ENCODE results near the gene CACUL1.

Gene CACUL1

DNA sequence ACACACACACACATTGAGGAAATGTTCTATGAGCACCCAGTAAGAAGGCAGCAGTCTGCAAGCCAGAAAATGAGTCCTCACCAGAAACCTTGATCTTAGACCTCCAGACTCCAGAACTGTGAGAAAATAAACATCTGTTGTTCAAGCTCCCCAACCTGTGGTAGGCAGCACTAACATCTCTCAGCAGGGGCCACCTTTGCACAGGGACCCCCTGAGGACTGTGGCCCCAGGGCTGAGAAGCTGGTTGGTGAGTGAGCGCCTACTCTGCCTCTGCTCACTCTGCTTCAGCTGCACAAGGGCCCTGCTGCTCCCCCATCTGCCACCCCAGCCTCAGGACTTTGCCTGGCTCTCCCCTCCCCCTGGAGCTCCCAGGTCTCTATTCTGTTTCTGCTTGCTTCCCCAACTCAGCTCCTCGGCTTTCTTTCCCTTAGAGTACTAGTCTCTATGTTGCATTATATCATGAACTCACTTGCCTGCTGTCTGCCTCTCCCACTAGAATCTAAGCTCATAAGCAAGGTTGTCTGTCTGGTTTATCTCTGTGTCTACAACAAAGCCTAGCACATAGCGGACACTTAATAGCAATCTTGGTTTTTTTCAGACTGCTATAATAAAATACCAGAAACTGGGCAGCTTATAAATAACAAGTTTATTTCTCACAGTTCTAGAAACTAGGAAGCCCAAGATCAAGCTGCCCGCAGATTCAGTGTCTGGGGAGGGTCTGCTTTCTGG, 118.9 kb downstream of the CACUL1 start:
- no peak for DNase-seq

DNA sequence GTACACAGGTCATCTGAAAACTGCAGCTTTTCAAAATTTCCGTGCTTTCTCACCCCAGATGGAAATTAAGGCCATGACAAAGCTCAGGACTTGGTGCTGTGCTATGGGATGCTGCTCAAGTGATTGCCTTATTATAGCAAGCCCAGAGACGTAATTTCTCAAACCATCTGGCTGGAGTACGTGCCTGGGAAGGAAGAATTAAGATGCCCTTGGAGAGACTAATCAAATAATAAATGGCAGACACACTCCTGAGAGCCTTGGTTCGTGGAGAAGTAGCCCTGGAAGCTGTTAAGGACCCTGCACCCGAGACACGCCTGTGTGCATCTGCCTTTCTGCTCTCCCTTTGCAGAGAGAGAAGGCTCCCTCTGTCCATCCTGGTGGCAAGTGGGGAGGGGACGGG, 121.0 kb downstream of the CACUL1 start:
- no peak for DNase-seq

DNA sequence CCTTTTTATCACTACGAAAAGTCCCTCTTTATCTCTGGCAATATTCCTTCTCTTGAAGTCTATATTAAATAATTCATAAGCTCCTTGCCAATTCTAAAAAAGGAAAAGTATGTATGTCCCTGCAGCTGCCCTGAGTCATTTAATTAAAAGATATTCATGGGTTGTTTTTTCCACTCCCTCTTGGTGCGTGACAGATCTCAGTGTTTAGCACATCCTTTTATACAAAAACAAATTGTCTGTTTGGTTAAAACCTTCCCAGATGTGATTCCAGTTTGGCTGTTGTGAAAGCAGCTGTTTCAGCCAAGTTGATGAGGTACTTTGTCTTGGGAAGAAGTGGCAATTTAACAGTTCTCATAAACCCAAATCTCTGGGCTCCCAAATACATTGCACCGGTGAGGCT, 125.6 kb downstream of the CACUL1 start:
- DNase-seq, result no peak

DNA sequence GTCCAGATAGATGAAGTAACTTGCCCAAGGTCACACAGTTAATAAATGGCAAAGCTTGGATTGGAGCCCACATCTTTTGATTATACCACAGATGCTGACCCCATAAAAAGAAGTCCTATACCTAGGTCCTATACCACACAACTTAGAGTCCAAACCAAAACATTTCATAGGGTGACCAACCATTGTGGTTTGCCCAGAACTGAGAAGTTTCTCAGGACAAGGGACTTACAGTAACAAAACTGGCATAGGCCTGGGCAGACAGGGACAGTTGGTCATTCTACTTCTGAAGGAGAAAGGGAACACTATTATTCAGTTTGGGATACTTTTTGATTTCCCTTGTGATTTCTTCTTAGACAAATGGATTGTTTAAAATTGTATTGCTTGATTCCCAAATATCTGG, 126.4 kb downstream of the CACUL1 start:
- no peak for DNase-seq

DNA sequence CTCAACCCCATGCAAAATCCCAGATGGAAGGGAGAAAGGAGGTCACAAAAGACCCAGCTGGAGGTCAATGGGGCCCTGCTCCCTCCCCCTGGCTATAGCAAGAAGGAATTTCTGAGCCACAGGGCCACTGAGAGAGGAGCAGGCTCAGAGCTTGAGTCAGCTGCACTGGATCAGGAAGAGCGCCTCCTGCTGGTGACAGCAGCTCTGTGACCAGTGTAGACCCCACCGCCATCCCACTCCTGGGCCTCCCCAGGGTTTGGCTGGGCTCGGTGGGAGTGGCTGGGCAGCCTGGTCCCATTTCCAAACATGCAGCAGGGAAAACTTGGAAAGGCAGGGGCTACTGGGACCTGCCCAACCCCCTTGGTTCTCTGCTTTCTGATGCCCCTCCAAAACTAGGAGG, 127.8 kb downstream of the CACUL1 start:
- DNase-seq, result no peak
